Keratinocyte (primary cell): ENCODE measurements around the gene ITGA11. TPM values are rescaled to one million over a fixed set of nuclear protein-coding genes. Genes with fewer than 3 reads are reported as not detected.

Experiments
- DNase-seq: peaks from one replicate; pipeline ENCODE4 v3.0.0-alpha.2; 2011; ENCODE audit warnings: low read depth, missing footprints, low spot score
- FAIRE-seq: peaks from 2 replicates; lab custom pipeline; 2011; peaks lifted over from hg19 to GRCh38; lab: Jason Lieb, UNC
- H2AFZ ChIP-seq: 2 replicates; pipeline ENCODE4 v1.6.0; 2012; ENCODE audit warnings: low read length, control low read depth, inconsistent platforms; ENCODE audit not compliant: control insufficient read depth
- H3K27ac ChIP-seq: 2 replicates; pipeline ENCODE4 v1.5.1; 2011; ENCODE audit warnings: low read length; ENCODE audit not compliant: control insufficient read depth, insufficient read depth
- H3K27me3 ChIP-seq: 3 replicates; pipeline ENCODE4 v1.6.0; 2011; ENCODE audit warnings: low read length; ENCODE audit not compliant: control insufficient read depth, insufficient read depth; ENCODE audit errors: extremely low read depth
- H3K36me3 ChIP-seq, 2 experiments: 2 replicates in 1 of 2; 3 replicates in 1 of 2; pipeline ENCODE4 v1.5.1; 2011; ENCODE audit warnings: low read length in 2 of 2, mild to moderate bottlenecking in 1 of 2; ENCODE audit not compliant: control insufficient read depth in 2 of 2, insufficient read depth in 2 of 2; ENCODE audit errors: extremely low read depth in 1 of 2
- H3K4me1 ChIP-seq: 3 replicates; pipeline ENCODE4 v1.5.1; 2011; ENCODE audit warnings: low read length; ENCODE audit not compliant: control insufficient read depth, insufficient read depth; ENCODE audit errors: extremely low read depth
- H3K4me2 ChIP-seq: 3 replicates; pipeline ENCODE4 v1.6.0; 2011; ENCODE audit warnings: low read depth, low read length; ENCODE audit not compliant: control insufficient read depth, insufficient read depth; ENCODE audit errors: extremely low read depth
- H3K4me3 ChIP-seq, 3 experiments: fragments of 200-600 bp in 1 of 3; sonication (generic) in 1 of 3; 2 replicates in 2 of 3; 3 replicates in 1 of 3; pipeline ENCODE4 v1.5.1; 2011 to 2016; ENCODE audit warnings: low read length in 3 of 3, mild to moderate bottlenecking in 3 of 3, control low read depth in 2 of 3, inconsistent platforms in 1 of 3, low read depth in 1 of 3, mixed read lengths in 1 of 3, mixed run types in 1 of 3, moderate library complexity in 1 of 3; ENCODE audit not compliant: control insufficient read depth in 2 of 3, insufficient read depth in 2 of 3; ENCODE audit errors: extremely low read depth in 1 of 3
- H3K79me2 ChIP-seq: 2 replicates; pipeline ENCODE4 v1.6.0; 2012; ENCODE audit warnings: low read length; ENCODE audit not compliant: control insufficient read depth, insufficient read depth
- H3K9ac ChIP-seq: 3 replicates; pipeline ENCODE4 v1.6.0; 2011; ENCODE audit warnings: low read length; ENCODE audit not compliant: control insufficient read depth, insufficient read depth; ENCODE audit errors: extremely low read depth
- H3K9me1 ChIP-seq: 3 replicates; pipeline ENCODE4 v1.6.0; 2011; ENCODE audit warnings: low read length; ENCODE audit not compliant: control insufficient read depth, insufficient read depth; ENCODE audit errors: extremely low read depth
- H3K9me3 ChIP-seq: 2 replicates; pipeline ENCODE4 v1.5.1; 2012; ENCODE audit warnings: low read depth, low read length; ENCODE audit not compliant: control insufficient read depth
- H4K20me1 ChIP-seq: 3 replicates; pipeline ENCODE4 v1.6.0; 2011; ENCODE audit warnings: low read length; ENCODE audit not compliant: control insufficient read depth, insufficient read depth; ENCODE audit errors: extremely low read depth
- EZH2 ChIP-seq: IDR thresholded peaks from one replicate; pipeline ENCODE4 v1.6.1; 2012; ENCODE audit warnings: inconsistent platforms, mild to moderate bottlenecking, low read length, moderate library complexity
- dilution Hi-C: fragments of 300-500 bp; cut with MboI; formaldehyde crosslinking; loops from one replicate; pipeline ENCODE4 v1.7.0; 2020; ENCODE audit warnings: low sequenced_read_pairs; ENCODE audit not compliant: extremely low pct_ligation_motif_present
- polyA plus RNA-seq, 5 experiments: library from polyadenylated mRNA; depleted of rRNA in 3 of 5; stranded (reverse) in 3 of 5; stranded (forward) in 1 of 5; unstranded in 1 of 5; fragments of >200 nt; gene quantifications; 1 replicate in 1 of 5; 2 replicates in 3 of 5; 3 replicates in 1 of 5; pipeline versions ENCODE4 v1.2.1 to v1.2.3, GENCODE V29; 2011 to 2012; ENCODE audit warnings: missing spikeins in 2 of 5, low read depth in 1 of 5, low replicate concordance in 1 of 5
- TF ChIP-seq, protein P1 (sequence below), 3 experiments: IDR thresholded peaks in 1 of 3; conservative IDR thresholded peaks in 1 of 3; optimal IDR thresholded peaks in 1 of 3; 2 replicates in 2 of 3; 3 replicates in 1 of 3; pipeline versions ENCODE3 to v1.5.1; 2011; ENCODE audit warnings: low read length in 3 of 3, mild to moderate bottlenecking in 3 of 3, moderate library complexity in 2 of 3, control low read depth in 1 of 3, inconsistent platforms in 1 of 3; ENCODE audit not compliant: insufficient read depth in 2 of 3; ENCODE audit errors: extremely low read depth in 1 of 3

The ITGA11 gene
- polyA plus RNA-seq, 1 donor (not counting 4 experiments of a cell fraction or from before 2014, with no cell fraction given): not detected

DNA sequence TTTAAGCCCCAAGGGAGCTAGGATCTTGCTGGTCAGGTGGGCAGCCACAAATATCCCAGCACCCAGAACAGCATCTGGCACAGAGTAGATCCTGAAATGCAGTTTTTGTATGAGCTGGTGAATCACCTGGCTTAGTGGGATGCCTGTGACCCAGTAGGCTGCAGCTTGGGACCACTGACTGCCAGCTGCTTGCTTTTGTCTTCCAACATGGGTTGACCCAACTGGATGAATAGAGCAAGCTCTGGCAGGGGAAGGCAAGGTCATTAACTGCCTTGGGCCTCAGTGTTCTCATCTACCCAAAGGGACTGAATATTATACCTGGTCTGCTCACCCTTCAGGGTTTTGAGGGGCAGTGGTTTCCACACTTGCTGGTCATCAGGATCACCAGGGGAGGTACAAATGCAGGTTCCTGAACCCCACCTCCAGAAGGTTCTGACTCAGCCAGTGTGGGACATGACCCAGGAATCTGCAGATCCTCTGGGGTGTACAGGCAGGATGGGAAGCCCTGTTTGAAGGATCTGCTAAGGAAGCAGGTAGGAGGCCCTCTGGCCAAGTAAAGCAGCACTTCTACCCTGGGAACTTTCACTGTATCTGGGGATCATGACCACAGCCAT is 55.4 kb downstream of the ITGA11 start:
- dilution Hi-C loops: no loop called here
- Histone ChIP-seq H3K9me3 (no peaks in the 10 kb centered on the region), H3K27ac (no peak overlapping the region), H4K20me1 (no peaks in the 10 kb centered on the region), H3K36me3 (no peaks in the 10 kb centered on the region), H3K79me2 (no peaks in the 10 kb centered on the region), H3K4me2 (no peak overlapping the region), H3K9ac (no peak overlapping the region), H3K4me3 (no peak overlapping the region), H3K9me1 (no peaks in the 10 kb centered on the region), H3K4me1 (no peaks in the 10 kb centered on the region), H2AFZ (no peak overlapping the region), H3K27me3 (peaks cover 8% of the 10 kb centered on the region)
- TF ChIP-seq, protein P1, sequence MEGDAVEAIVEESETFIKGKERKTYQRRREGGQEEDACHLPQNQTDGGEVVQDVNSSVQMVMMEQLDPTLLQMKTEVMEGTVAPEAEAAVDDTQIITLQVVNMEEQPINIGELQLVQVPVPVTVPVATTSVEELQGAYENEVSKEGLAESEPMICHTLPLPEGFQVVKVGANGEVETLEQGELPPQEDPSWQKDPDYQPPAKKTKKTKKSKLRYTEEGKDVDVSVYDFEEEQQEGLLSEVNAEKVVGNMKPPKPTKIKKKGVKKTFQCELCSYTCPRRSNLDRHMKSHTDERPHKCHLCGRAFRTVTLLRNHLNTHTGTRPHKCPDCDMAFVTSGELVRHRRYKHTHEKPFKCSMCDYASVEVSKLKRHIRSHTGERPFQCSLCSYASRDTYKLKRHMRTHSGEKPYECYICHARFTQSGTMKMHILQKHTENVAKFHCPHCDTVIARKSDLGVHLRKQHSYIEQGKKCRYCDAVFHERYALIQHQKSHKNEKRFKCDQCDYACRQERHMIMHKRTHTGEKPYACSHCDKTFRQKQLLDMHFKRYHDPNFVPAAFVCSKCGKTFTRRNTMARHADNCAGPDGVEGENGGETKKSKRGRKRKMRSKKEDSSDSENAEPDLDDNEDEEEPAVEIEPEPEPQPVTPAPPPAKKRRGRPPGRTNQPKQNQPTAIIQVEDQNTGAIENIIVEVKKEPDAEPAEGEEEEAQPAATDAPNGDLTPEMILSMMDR (optimal IDR thresholded peaks at IDR 0.05 in 1 of 3, IDR thresholded peaks at IDR 0.05 in 1 of 3, conservative IDR thresholded peaks at IDR 0.05 in 1 of 3; ENCODE audit: extremely low read depth in 1 of 3, insufficient read depth in 2 of 3, low read length in 3 of 3): no peak
- TF ChIP-seq EZH2: no peak
- DNase-seq: no peak
- FAIRE-seq: no peak

DNA sequence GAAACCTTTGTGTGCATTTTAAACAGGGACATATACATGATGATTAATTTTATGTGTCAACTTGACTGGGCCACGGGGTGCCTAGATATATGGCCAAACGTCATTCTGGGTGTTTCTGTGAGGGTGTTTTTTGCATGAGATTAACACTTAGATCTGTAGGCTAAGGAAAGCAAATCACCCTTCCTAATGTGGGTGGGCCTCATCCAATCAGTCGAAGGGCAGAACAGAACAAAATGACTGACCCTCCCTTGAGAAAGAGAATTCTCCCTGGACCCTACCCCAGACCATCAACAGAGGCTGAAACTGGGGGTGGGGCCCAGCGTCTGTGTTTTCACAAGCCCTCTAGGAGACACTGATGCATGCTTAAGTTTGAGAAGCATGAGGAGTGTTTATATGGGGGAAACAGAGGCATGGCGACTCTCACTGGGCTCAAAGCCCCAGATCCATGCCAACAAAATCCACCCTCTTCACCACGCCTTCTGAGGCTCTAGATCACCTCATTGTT is 56.2 kb downstream of the ITGA11 start:
- no peak for DNase-seq
- no peaks in the 10 kb centered on the region for H3K79me2 ChIP-seq

More for the DNA sequence above, 56.2 kb downstream of the ITGA11 start:
- Histone ChIP-seq H3K4me3 (no peak overlapping the region), H3K9ac (no peak overlapping the region), H4K20me1 (no peaks in the 10 kb centered on the region), H3K36me3 (no peaks in the 10 kb centered on the region), H3K9me1 (no peaks in the 10 kb centered on the region), H3K4me2 (no peak overlapping the region), H3K27ac (no peak overlapping the region), H2AFZ (no peak overlapping the region), H3K4me1 (no peaks in the 10 kb centered on the region), H3K27me3 (peaks cover 7% of the 10 kb centered on the region), H3K9me3 (no peaks in the 10 kb centered on the region)
- dilution Hi-C loops: no loop called here
- FAIRE-seq: no peak
- no peak for TF ChIP-seq EZH2
- TF ChIP-seq, protein P1 (optimal IDR thresholded peaks at IDR 0.05 in 1 of 3, IDR thresholded peaks at IDR 0.05 in 1 of 3, conservative IDR thresholded peaks at IDR 0.05 in 1 of 3; ENCODE audit: extremely low read depth in 1 of 3, insufficient read depth in 2 of 3, low read length in 3 of 3): no peak
